Activated naive CD4-positive, alpha-beta T cell treated with anti-CD3 and anti-CD28 coated beads, Interleukin-2, amount 50 U/mL, for 72 hours (primary cell): ENCODE measurements around the gene MPHOSPH8. TPM values are rescaled to one million over a fixed set of nuclear protein-coding genes. Genes with fewer than 3 reads are reported as not detected.
"Not testable (repeated sequence)": the region's sequence is repeated elsewhere in the genome, so short reads cannot be mapped to it uniquely, and the experiment has no call there.

Experiments
- ATAC-seq, 2 donors: fragments of 150-1000 bp; cut with Tn5 transposase; 2 replicates each; pipeline ENCODE4 v1.10.0; 2021; ENCODE audit warnings: mild to moderate bottlenecking in 2 of 2, moderate library complexity in 2 of 2
- DNase-seq, 2 donors: peaks; one replicate each; pipeline ENCODE4 v3.0.0; 2021 to 2022; ENCODE audit warnings: low spot score in 2 of 2
- H3K27ac Mint-ChIP-seq, 2 donors: one replicate each; pipeline ENCODE4 v1.8.0; 2022; ENCODE audit warnings: mild to moderate bottlenecking in 2 of 2, mixed read lengths in 2 of 2
- H3K36me3 Mint-ChIP-seq, 2 donors: one replicate each; pipeline ENCODE4 v1.8.0; 2022; ENCODE audit warnings: mixed read lengths in 2 of 2
- H3K9me3 Mint-ChIP-seq, 2 donors: one replicate each; pipeline ENCODE4 v1.8.0; 2022; ENCODE audit warnings: mixed read lengths in 2 of 2
- total RNA-seq, 2 donors: library from RNA; stranded (reverse); gene quantifications; one replicate each; pipeline ENCODE4 v1.2.3, GENCODE V29; 2022

Gene MPHOSPH8
- total RNA-seq, 2 donors from 2014 or later = 24.6 to 39.8 TPM

GRCh38 chr13:19607523-19608078, 25.9 kb upstream of the MPHOSPH8 start:
- H3K27ac Mint-ChIP-seq = no peak overlapping the region

GRCh38 chr13:19618977-19619376, 14.5 kb upstream of the MPHOSPH8 start:
- ATAC-seq (peak in 1 of 2 donors; percentile 33), DNase-seq (peak in 1 of 2 donors; percentile 23)
- Mint-ChIP-seq H3K36me3 (peaks cover 10 to 11% of the 10 kb centered on the region in 2 donors), H3K27ac (no peak overlapping the region), H3K9me3 (peaks cover 0 to 8% of the 10 kb centered on the region in 2 donors)

More at GRCh38 chr13:19607523-19608078, 25.9 kb upstream of the MPHOSPH8 start:
- H3K36me3 Mint-ChIP-seq = peaks cover 17 to 43% of the 10 kb centered on the region in 2 donors
- H3K9me3 Mint-ChIP-seq = peaks cover 0 to 18% of the 10 kb centered on the region in 2 donors
- no peak for ATAC-seq
- no peak for DNase-seq

GRCh38 chr13:19622193-19622592, 11.3 kb upstream of the MPHOSPH8 start:
- no peak for DNase-seq
- Mint-ChIP-seq H3K27ac (no peak overlapping the region), H3K36me3 (peaks cover 10 to 11% of the 10 kb centered on the region in 2 donors), H3K9me3 (peaks cover 0 to 8% of the 10 kb centered on the region in 2 donors)
- no peak for ATAC-seq

GRCh38 chr13:19624265-19624664, 9.2 kb upstream of the MPHOSPH8 start:
- no peak for DNase-seq
- peaks cover 3 to 7% of the 10 kb centered on the region in 2 donors for H3K36me3 Mint-ChIP-seq
- H3K9me3 Mint-ChIP-seq = no peaks in the 10 kb centered on the region
- no peak overlapping the region for H3K27ac Mint-ChIP-seq
- no peak for ATAC-seq

GRCh38 chr13:19632915-19633478, 462 bp upstream of the MPHOSPH8 start:
- Mint-ChIP-seq H3K9me3 (peaks cover 0 to 3% of the 10 kb centered on the region in 2 donors), H3K36me3 (peaks cover 26 to 36% of the 10 kb centered on the region in 2 donors), H3K27ac (peak overlapping the region; percentile 95 to 100)
- ATAC-seq (no peak), DNase-seq (no peak)

DNA sequence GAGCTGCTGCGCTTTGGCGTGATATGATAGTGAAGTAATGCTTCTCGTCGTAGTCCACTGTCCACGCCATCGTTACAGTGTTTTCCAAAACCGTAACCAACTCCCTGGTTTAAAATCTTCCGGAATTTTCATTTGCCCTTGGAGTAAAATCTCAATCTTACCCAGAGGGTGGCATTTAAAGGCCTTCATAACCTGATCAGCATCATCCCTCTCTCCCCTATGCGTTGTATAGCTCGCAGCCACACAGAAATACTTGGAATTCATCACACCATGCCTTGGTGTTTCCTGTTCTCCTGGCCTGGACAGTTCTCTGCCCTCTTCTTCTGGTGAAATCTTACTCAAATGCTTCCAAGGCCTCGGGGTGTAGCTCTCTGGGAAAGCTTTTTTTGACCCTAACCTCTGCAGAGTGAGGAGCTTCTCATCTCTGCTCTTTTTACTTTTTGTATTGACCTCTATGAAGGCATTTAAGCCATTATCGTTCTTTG, 839 bp downstream of the MPHOSPH8 start:
- ATAC-seq (no peak), DNase-seq (no peak)
- H3K9me3 Mint-ChIP-seq = peaks cover 0 to 3% of the 10 kb centered on the region in 2 donors
- peaks cover 22 to 39% of the 10 kb centered on the region in 2 donors for H3K36me3 Mint-ChIP-seq
- peak overlapping the region; percentile 95 to 100 for H3K27ac Mint-ChIP-seq

DNA sequence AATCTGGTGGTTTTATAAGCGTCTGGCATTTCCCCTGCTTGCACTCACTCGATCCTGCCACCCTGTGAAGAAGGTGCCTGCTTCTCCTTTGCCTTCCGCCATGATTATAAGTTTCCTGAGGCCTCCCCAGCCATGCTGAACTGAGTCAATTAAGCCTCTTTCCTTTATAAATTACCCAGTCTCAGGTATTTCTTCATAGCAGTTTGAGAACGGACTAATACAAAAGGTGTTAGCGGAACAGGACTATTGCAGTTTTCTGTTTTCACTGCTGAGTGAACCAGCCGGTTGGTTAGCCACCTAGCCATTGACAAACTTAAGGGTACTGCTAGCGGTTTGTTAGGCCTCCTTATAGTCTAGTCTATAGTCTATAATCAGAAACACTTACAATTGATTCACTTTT, 2.5 kb downstream of the MPHOSPH8 start:
- not testable (repeated sequence) for DNase-seq, ATAC-seq, H3K9me3 Mint-ChIP-seq, H3K27ac Mint-ChIP-seq
- peaks cover 13 to 26% of the 10 kb centered on the region in 2 donors for H3K36me3 Mint-ChIP-seq

DNA sequence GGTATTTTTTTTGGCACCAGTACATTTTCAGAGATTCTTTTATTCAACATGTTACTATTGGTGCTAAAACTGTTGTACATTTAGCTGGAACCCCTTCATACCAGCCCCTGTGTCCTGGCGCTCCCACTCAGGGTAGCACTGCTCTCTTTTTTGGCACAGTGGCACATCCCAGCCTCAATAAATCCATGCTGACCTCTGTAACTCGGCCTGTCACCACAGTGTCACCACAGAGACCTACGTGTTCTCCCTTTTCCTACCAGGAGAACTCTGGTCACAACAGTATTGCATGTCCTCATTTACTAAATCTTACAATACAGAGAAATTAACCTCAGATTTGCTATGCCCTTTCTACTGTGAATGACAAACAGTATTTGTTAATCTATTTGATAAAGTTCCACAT, 10.2 kb downstream of the MPHOSPH8 start:
- DNase-seq (no peak), ATAC-seq (no peak)
- Mint-ChIP-seq H3K27ac (no peak overlapping the region), H3K9me3 (no peaks in the 10 kb centered on the region), H3K36me3 (peaks cover 5 to 33% of the 10 kb centered on the region in 2 donors)

DNA sequence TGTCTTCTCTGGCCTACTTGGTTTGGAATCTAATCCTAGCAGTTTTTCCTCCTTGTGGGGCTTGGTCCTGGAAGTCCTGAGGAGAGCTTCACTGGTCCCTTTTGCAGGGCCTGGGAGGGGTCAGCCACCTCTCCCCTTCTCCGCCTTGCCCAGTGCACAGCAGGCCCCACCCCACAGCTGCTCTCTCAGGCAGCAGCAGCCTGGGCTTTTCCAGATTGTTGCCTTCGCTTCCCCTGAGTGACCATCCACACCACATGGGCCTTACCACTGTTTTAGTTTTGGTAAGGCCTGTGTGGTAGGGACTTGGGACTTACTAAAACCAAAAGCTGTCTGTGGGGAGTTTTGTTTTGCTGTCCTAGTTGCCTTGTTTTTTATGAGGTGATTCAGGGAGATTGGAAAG, 11.5 kb downstream of the MPHOSPH8 start:
- no peaks in the 10 kb centered on the region for H3K9me3 Mint-ChIP-seq
- peaks cover 12 to 35% of the 10 kb centered on the region in 2 donors for H3K36me3 Mint-ChIP-seq
- peak overlapping the region in 1 of 2 donors; percentile 26 for H3K27ac Mint-ChIP-seq
- DNase-seq = no peak
- ATAC-seq = peak in 1 of 2 donors; percentile 45

GRCh38 chr13:19646063-19646462, 12.6 kb downstream of the MPHOSPH8 start:
- Mint-ChIP-seq H3K27ac (peak overlapping the region in 1 of 2 donors; percentile 22), H3K36me3 (peaks cover 14 to 44% of the 10 kb centered on the region in 2 donors), H3K9me3 (no peaks in the 10 kb centered on the region)
- no peak for ATAC-seq
- DNase-seq = no peak

- ATAC-seq (no peak), DNase-seq (no peak)
- Mint-ChIP-seq H3K27ac (peak overlapping the region; percentile 17 to 70), H3K9me3 (no peaks in the 10 kb centered on the region), H3K36me3 (peaks cover 16 to 22% of the 10 kb centered on the region in 2 donors)
Measured at GRCh38 chr13:19650742-19651141, 17.3 kb downstream of the MPHOSPH8 start.

DNA sequence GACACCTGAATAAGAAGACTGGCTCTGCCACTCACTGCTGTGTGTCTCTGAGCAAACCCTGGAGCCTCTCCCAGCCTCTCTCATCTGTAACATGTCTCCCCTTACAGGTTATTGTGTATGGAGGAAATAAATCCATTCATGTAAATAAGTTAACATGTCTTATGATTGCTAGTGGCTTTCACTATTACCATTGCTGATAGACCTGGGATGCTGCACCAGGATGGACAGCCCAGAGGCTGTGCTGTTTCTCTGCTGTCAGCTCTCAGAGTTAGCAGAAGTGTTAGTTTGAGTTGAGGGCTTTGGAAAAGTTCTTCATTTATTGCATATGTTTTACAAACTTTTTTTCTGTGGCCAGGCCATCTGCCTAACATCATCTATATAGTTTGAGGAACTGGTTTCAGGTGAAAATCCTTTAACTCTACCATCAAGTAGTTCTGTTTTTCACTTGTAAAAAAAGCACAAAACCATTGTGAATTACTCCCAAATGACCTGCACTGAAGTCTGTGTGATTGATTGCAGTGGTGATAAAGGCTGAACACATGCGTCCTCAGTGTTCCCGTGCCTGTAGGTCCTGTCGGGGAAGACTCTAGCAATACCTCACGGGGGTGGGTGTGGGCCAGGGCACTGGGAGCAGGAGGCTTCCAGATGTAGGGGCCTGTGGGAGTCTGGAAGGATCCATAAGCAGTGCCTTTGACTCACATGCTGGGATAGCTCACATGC, 24.6 kb downstream of the MPHOSPH8 start:
- Mint-ChIP-seq H3K27ac (peak overlapping the region; percentile 10 to 15), H3K9me3 (no peaks in the 10 kb centered on the region), H3K36me3 (peaks cover 6 to 16% of the 10 kb centered on the region in 2 donors)
- ATAC-seq (peak in 1 of 2 donors; percentile 9), DNase-seq (no peak)

DNA sequence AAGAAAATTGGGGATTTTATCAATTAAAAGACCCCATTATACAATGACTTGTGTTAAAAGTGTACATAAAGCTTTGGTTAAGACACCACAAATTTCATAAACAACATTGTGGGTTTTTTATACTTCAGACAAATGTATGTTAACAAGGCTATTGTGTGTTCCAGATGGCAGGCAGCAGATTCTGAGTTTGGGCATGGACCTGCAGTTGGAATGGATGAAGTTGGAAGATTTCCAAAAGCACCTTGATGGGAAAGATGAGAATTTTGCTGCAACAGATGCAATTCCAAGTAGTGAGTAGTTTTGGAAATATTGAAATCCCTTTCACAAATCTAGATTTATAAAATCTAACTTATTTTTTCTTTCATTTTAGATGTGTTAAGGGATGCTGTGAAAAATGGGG, 25.4 kb downstream of the MPHOSPH8 start:
- H3K27ac Mint-ChIP-seq = peak overlapping the region in 1 of 2 donors; percentile 15
- H3K36me3 Mint-ChIP-seq = peaks cover 9 to 20% of the 10 kb centered on the region in 2 donors

DNA sequence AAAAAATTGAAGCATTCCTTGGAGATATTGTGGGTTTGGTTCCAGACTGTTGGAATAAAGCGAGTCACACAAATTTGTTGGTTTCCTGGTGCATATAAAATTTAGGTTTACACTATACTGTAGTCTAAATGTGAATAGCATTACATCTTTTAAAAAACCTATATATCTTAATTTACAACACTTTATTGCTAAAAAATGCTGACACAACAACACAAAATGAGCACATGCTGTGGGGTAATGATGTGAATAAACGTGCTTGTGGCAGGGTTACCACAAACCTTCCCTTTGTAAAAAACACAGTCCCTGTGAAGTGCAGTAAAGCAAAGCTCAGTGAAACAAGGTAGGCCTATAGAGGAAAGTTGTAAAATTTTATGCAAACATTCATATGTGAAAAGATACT, 27.7 kb downstream of the MPHOSPH8 start:
- H3K9me3 Mint-ChIP-seq = no peaks in the 10 kb centered on the region
- H3K27ac Mint-ChIP-seq = no peak overlapping the region
- H3K36me3 Mint-ChIP-seq = peaks cover 15 to 28% of the 10 kb centered on the region in 2 donors
- DNase-seq (no peak), ATAC-seq (no peak)

More for the DNA sequence above, 25.4 kb downstream of the MPHOSPH8 start:
- no peak for DNase-seq
- H3K9me3 Mint-ChIP-seq = no peaks in the 10 kb centered on the region
- ATAC-seq = no peak

- peaks cover 15 to 28% of the 10 kb centered on the region in 2 donors for H3K36me3 Mint-ChIP-seq
- no peaks in the 10 kb centered on the region for H3K9me3 Mint-ChIP-seq
- DNase-seq (no peak), ATAC-seq (no peak)
- H3K27ac Mint-ChIP-seq = no peak overlapping the region
Measured at GRCh38 chr13:19661561-19661960, 28.1 kb downstream of the MPHOSPH8 start.

DNA sequence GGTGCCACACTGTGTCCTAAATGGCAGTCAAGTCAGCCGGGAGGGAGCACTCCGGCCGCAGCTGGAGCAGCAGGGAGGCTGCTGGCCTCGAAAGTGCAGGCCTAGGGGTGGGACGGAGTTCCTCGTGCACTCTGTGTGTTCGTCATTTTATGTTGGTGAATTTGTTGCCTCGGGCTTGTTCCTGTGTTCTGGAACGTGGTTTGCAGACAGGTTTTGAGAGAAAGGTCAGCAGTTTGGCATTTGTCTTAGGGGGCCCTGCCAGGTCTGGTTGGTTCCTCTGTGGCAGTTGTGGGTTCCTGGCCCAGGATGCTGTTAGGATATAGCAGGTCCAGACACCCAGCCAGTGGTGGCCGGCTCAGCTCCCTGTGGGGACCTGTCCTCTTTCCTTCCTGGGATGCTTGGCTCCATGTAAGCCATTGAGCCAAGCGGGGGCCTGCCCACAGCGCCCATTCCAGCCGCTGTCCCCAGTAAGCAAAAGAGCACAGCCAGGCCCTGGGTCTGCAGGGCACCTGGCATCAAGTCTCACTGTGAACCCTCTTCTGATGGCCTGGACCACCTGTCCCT, 30.0 kb downstream of the MPHOSPH8 start:
- H3K27ac Mint-ChIP-seq = peak overlapping the region in 1 of 2 donors; percentile 27
- DNase-seq (no peak), ATAC-seq (no peak)
- H3K9me3 Mint-ChIP-seq = no peaks in the 10 kb centered on the region
- H3K36me3 Mint-ChIP-seq = peaks cover 15 to 23% of the 10 kb centered on the region in 2 donors
